ENCODE data around the gene PRKCQ.
A peak's percentile ranks its signal among the peaks of the same experiment; 100 is the strongest.
"Not testable (repeated sequence)": the region's sequence is repeated elsewhere in the genome, so short reads cannot be mapped to it uniquely, and the experiment has no call there.

PRKCQ gene

GRCh38 chr10:6439875-6440274, 140.2 kb downstream of the PRKCQ start:
- DNase-seq: not testable (repeated sequence)

GRCh38 chr10:6431861-6432260, 148.2 kb downstream of the PRKCQ start:
- DNase-seq: no peak

GRCh38 chr10:6431186-6431585, 148.9 kb downstream of the PRKCQ start:
- DNase-seq: no peak

- no peak for DNase-seq
Measured at GRCh38 chr10:6430423-6430980, 149.6 kb downstream of the PRKCQ start.

- no peak for DNase-seq
Measured at GRCh38 chr10:6427357-6427959, 152.6 kb downstream of the PRKCQ start.

GRCh38 chr10:6426317-6426716, 153.8 kb downstream of the PRKCQ start:
- no peak for DNase-seq

GRCh38 chr10:6423413-6424170, 156.5 kb downstream of the PRKCQ start:
- no peak for DNase-seq

GRCh38 chr10:6423004-6423403, 157.1 kb downstream of the PRKCQ start:
- DNase-seq: no peak

GRCh38 chr10:6418613-6419216, 161.4 kb downstream of the PRKCQ start:
- DNase-seq: no peak

GRCh38 chr10:6418167-6418566, 161.9 kb downstream of the PRKCQ start:
- no peak for DNase-seq

- DNase-seq: peak; percentile 5 to 65 (median 9)
Measured at GRCh38 chr10:6416892-6417512, 163.1 kb downstream of the PRKCQ start.

GRCh38 chr10:6411436-6411835, 168.6 kb downstream of the PRKCQ start:
- no peak for DNase-seq

GRCh38 chr10:6410830-6411229, 169.2 kb downstream of the PRKCQ start:
- no peak for DNase-seq

GRCh38 chr10:6409971-6410643, 170.0 kb downstream of the PRKCQ start:
- peak in 2 of 3 experiments; percentile 10 to 31 for DNase-seq

GRCh38 chr10:6408799-6409198, 171.3 kb downstream of the PRKCQ start:
- no peak for DNase-seq

GRCh38 chr10:6407034-6407721, 172.9 kb downstream of the PRKCQ start:
- no peak for DNase-seq

GRCh38 chr10:6406220-6407033, 173.6 kb downstream of the PRKCQ start:
- DNase-seq: peak in 1 of 3 experiments; percentile 8

- DNase-seq: no peak
Measured at GRCh38 chr10:6405713-6406112, 174.4 kb downstream of the PRKCQ start.

- DNase-seq: no peak
Measured at GRCh38 chr10:6404127-6405072, 175.7 kb downstream of the PRKCQ start.

- DNase-seq: no peak
Measured at GRCh38 chr10:6402960-6403359, 177.1 kb downstream of the PRKCQ start.
